ENCODE measurements around the gene IFNGR2. TPM values are rescaled to one million over a fixed set of nuclear protein-coding genes. Genes with fewer than 3 reads are reported as not detected.

The IFNGR2 gene
- total RNA-seq, 1 donor from 2014 or later: 66.5 TPM

DNA sequence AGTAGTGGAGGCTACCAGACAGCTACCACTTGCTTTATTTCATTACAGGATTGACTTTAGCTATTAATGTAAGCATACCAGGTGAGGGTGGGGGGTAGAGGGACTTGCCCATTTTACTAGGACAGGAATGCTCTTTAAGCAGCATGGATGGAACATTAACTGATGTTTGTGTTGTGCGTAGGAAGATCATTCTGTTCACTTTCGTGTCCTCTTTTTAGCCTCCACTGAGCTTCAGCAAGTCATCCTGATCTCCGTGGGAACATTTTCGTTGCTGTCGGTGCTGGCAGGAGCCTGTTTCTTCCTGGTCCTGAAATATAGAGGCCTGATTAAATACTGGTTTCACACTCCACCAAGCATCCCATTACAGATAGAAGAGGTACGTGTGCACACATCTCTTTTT, 29.3 kb downstream of the IFNGR2 start:
- TF ChIP-seq, protein P1, sequence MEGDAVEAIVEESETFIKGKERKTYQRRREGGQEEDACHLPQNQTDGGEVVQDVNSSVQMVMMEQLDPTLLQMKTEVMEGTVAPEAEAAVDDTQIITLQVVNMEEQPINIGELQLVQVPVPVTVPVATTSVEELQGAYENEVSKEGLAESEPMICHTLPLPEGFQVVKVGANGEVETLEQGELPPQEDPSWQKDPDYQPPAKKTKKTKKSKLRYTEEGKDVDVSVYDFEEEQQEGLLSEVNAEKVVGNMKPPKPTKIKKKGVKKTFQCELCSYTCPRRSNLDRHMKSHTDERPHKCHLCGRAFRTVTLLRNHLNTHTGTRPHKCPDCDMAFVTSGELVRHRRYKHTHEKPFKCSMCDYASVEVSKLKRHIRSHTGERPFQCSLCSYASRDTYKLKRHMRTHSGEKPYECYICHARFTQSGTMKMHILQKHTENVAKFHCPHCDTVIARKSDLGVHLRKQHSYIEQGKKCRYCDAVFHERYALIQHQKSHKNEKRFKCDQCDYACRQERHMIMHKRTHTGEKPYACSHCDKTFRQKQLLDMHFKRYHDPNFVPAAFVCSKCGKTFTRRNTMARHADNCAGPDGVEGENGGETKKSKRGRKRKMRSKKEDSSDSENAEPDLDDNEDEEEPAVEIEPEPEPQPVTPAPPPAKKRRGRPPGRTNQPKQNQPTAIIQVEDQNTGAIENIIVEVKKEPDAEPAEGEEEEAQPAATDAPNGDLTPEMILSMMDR (IDR thresholded peaks at IDR 0.05; ENCODE audit: insufficient read depth, low read length, poor library complexity, severe bottlenecking): no peak
- no peak overlapping the region for H3K4me3 ChIP-seq (ENCODE audit: low read depth, low read length)
- DNase-seq (ENCODE audit: low read depth): no peak
- no peaks in the 10 kb centered on the region for H3K27me3 ChIP-seq (ENCODE audit: control insufficient read depth, insufficient read depth, low read length)
- H3K36me3 ChIP-seq (ENCODE audit: control insufficient read depth, insufficient read depth, low read length): peaks cover 6% of the 10 kb centered on the region

- Histone ChIP-seq H3K27me3 (ENCODE audit: control insufficient read depth, insufficient read depth, low read length) (no peaks in the 10 kb centered on the region), H3K36me3 (ENCODE audit: control insufficient read depth, insufficient read depth, low read length) (peaks cover 6% of the 10 kb centered on the region), H3K4me3 (ENCODE audit: low read depth, low read length) (no peak overlapping the region)
- DNase-seq (ENCODE audit: low read depth): no peak
- TF ChIP-seq, protein P1 (IDR thresholded peaks at IDR 0.05; ENCODE audit: insufficient read depth, low read length, poor library complexity, severe bottlenecking): no peak
Measured at GRCh38 chr21:33433001-33433400, 29.8 kb downstream of the IFNGR2 start.

- H3K4me3 ChIP-seq (ENCODE audit: low read depth, low read length): no peak overlapping the region
- peaks cover 6% of the 10 kb centered on the region for H3K36me3 ChIP-seq (ENCODE audit: control insufficient read depth, insufficient read depth, low read length)
- no peaks in the 10 kb centered on the region for H3K27me3 ChIP-seq (ENCODE audit: control insufficient read depth, insufficient read depth, low read length)
- TF ChIP-seq, protein P1 (IDR thresholded peaks at IDR 0.05; ENCODE audit: insufficient read depth, low read length, poor library complexity, severe bottlenecking): no peak
- no peak for DNase-seq (ENCODE audit: low read depth)
Measured at GRCh38 chr21:33433425-33434114, 30.4 kb downstream of the IFNGR2 start.

GRCh38 chr21:33434770-33435360, 31.7 kb downstream of the IFNGR2 start:
- TF ChIP-seq, protein P1 (IDR thresholded peaks at IDR 0.05; ENCODE audit: insufficient read depth, low read length, poor library complexity, severe bottlenecking): no peak
- no peak overlapping the region for H3K4me3 ChIP-seq (ENCODE audit: low read depth, low read length)
- no peaks in the 10 kb centered on the region for H3K27me3 ChIP-seq (ENCODE audit: control insufficient read depth, insufficient read depth, low read length)
- DNase-seq (ENCODE audit: low read depth): peak; percentile 82
- H3K36me3 ChIP-seq (ENCODE audit: control insufficient read depth, insufficient read depth, low read length): peaks cover 6% of the 10 kb centered on the region

DNA sequence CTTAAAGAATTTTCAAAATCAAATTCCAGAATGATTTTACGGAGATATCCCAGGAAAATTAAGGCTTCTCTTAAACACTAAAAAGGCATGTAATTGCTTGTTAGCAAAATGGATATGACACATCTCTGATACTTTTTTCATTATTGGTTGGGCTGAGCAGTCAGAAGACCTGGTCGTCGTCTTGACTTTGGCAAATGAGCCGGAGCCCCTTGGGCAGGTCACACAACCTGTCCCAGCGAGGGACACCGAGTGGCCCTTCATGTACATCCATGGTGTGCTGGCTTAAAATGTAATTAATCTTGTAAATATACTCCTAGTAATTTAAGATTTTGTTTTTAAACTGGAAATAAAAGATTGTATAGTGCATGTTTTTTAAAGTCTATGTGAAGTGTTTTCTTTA, 33.9 kb downstream of the IFNGR2 start:
- TF ChIP-seq, protein P1 (IDR thresholded peaks at IDR 0.05; ENCODE audit: insufficient read depth, low read length, poor library complexity, severe bottlenecking): no peak
- H3K4me3 ChIP-seq (ENCODE audit: low read depth, low read length): no peak overlapping the region
- no peaks in the 10 kb centered on the region for H3K27me3 ChIP-seq (ENCODE audit: control insufficient read depth, insufficient read depth, low read length)
- no peak for DNase-seq (ENCODE audit: low read depth)
- H3K36me3 ChIP-seq (ENCODE audit: control insufficient read depth, insufficient read depth, low read length): peaks cover 6% of the 10 kb centered on the region
